Measurements from ENCODE around the gene SEC63.

The SEC63 gene

GRCh38 chr6:107849325-107849724, 108.7 kb downstream of the SEC63 start:
- WGBS, result 89% methylated on average over 6 of the region's 6 CpGs
- Histone ChIP-seq H3K4me1 (ENCODE audit: insufficient read depth, low read length) (peaks cover 4% of the 10 kb centered on the region; the same call in 1 of the 2 replicates), H3K9ac (ENCODE audit: low read depth, low read length) (no peak overlapping the region), H3K27me3 (ENCODE audit: insufficient read depth, low read length) (peaks cover 20% of the 10 kb centered on the region), H3K4me3 (ENCODE audit: low read length) (no peak overlapping the region), H3K27ac (ENCODE audit: low read depth, low read length) (no peak overlapping the region), H3K9me3 (ENCODE audit: insufficient read depth, low read depth, low read length) (no peaks in the 10 kb centered on the region), H3K36me3 (ENCODE audit: insufficient read depth, low read length) (no peaks in the 10 kb centered on the region)

- peak overlapping the region; percentile 66 for H3K4me3 ChIP-seq (ENCODE audit: low read length)
- peak overlapping the region; percentile 54 for H3K9ac ChIP-seq (ENCODE audit: low read depth, low read length)
- H3K9me3 ChIP-seq (ENCODE audit: insufficient read depth, low read depth, low read length), result no peaks in the 10 kb centered on the region
- no peak overlapping the region for H3K27ac ChIP-seq (ENCODE audit: low read depth, low read length)
- H3K36me3 ChIP-seq (ENCODE audit: insufficient read depth, low read length), result no peaks in the 10 kb centered on the region
- peaks cover 4% of the 10 kb centered on the region; the same call in 1 of the 2 replicates for H3K4me1 ChIP-seq (ENCODE audit: insufficient read depth, low read length)
- WGBS, result 3% methylated on average over 52 of the region's 52 CpGs
- peaks cover 20% of the 10 kb centered on the region for H3K27me3 ChIP-seq (ENCODE audit: insufficient read depth, low read length)
Measured at GRCh38 chr6:107847844-107848802, 109.9 kb downstream of the SEC63 start.

- H3K27ac ChIP-seq (ENCODE audit: low read depth, low read length), result no peak overlapping the region
- H3K27me3 ChIP-seq (ENCODE audit: insufficient read depth, low read length), result peaks cover 20% of the 10 kb centered on the region
- H3K4me3 ChIP-seq (ENCODE audit: low read length), result no peak overlapping the region
- H3K36me3 ChIP-seq (ENCODE audit: insufficient read depth, low read length), result no peaks in the 10 kb centered on the region
- 60% methylated on average over 4 of the region's 4 CpGs for WGBS
- H3K9ac ChIP-seq (ENCODE audit: low read depth, low read length), result no peak overlapping the region
- peaks cover 4% of the 10 kb centered on the region; the same call in 1 of the 2 replicates for H3K4me1 ChIP-seq (ENCODE audit: insufficient read depth, low read length)
- H3K9me3 ChIP-seq (ENCODE audit: insufficient read depth, low read depth, low read length), result no peaks in the 10 kb centered on the region
Measured at GRCh38 chr6:107846262-107846795, 111.7 kb downstream of the SEC63 start.

- Histone ChIP-seq H3K4me3 (ENCODE audit: low read length) (no peak overlapping the region), H3K9me3 (ENCODE audit: insufficient read depth, low read depth, low read length) (no peaks in the 10 kb centered on the region), H3K36me3 (ENCODE audit: insufficient read depth, low read length) (no peaks in the 10 kb centered on the region), H3K27ac (ENCODE audit: low read depth, low read length) (no peak overlapping the region), H3K9ac (ENCODE audit: low read depth, low read length) (no peak overlapping the region), H3K27me3 (ENCODE audit: insufficient read depth, low read length) (peaks cover 20% of the 10 kb centered on the region), H3K4me1 (ENCODE audit: insufficient read depth, low read length) (peaks cover 4% of the 10 kb centered on the region; the same call in 1 of the 2 replicates)
- 96% methylated on average over 7 of the region's 7 CpGs for WGBS
Measured at GRCh38 chr6:107845777-107846176, 112.2 kb downstream of the SEC63 start.

GRCh38 chr6:107843400-107843799, 114.6 kb downstream of the SEC63 start:
- H3K27me3 ChIP-seq (ENCODE audit: insufficient read depth, low read length), result peaks cover 10% of the 10 kb centered on the region
- WGBS, result 88% methylated on average over 4 of the region's 4 CpGs
- H3K36me3 ChIP-seq (ENCODE audit: insufficient read depth, low read length), result no peaks in the 10 kb centered on the region
- H3K27ac ChIP-seq (ENCODE audit: low read depth, low read length), result no peak overlapping the region
- no peak overlapping the region for H3K4me3 ChIP-seq (ENCODE audit: low read length)
- H3K9ac ChIP-seq (ENCODE audit: low read depth, low read length), result no peak overlapping the region
- no peaks in the 10 kb centered on the region; the same call in 1 of the 2 replicates for H3K4me1 ChIP-seq (ENCODE audit: insufficient read depth, low read length)
- H3K9me3 ChIP-seq (ENCODE audit: insufficient read depth, low read depth, low read length), result no peaks in the 10 kb centered on the region

- Histone ChIP-seq H3K4me3 (ENCODE audit: low read length) (no peak overlapping the region), H3K27ac (ENCODE audit: low read depth, low read length) (no peak overlapping the region), H3K27me3 (ENCODE audit: insufficient read depth, low read length) (no peaks in the 10 kb centered on the region), H3K9ac (ENCODE audit: low read depth, low read length) (no peak overlapping the region), H3K36me3 (ENCODE audit: insufficient read depth, low read length) (no peaks in the 10 kb centered on the region), H3K4me1 (ENCODE audit: insufficient read depth, low read length) (no peaks in the 10 kb centered on the region), H3K9me3 (ENCODE audit: insufficient read depth, low read depth, low read length) (no peaks in the 10 kb centered on the region)
- 71% methylated on average over 5 of the region's 5 CpGs for WGBS
Measured at GRCh38 chr6:107841275-107841670, 116.7 kb downstream of the SEC63 start.

GRCh38 chr6:107840636-107841274, 117.3 kb downstream of the SEC63 start:
- Histone ChIP-seq H3K4me3 (ENCODE audit: low read length) (no peak overlapping the region), H3K36me3 (ENCODE audit: insufficient read depth, low read length) (no peaks in the 10 kb centered on the region), H3K27ac (ENCODE audit: low read depth, low read length) (no peak overlapping the region), H3K9me3 (ENCODE audit: insufficient read depth, low read depth, low read length) (no peaks in the 10 kb centered on the region), H3K9ac (ENCODE audit: low read depth, low read length) (no peak overlapping the region), H3K4me1 (ENCODE audit: insufficient read depth, low read length) (no peaks in the 10 kb centered on the region), H3K27me3 (ENCODE audit: insufficient read depth, low read length) (no peaks in the 10 kb centered on the region)
- WGBS, result 84% methylated on average over 2 of the region's 3 CpGs

- no peak overlapping the region for H3K4me3 ChIP-seq (ENCODE audit: low read length)
- 94% methylated on average over 7 of the region's 7 CpGs for WGBS
- H3K27me3 ChIP-seq (ENCODE audit: insufficient read depth, low read length), result no peaks in the 10 kb centered on the region
- no peaks in the 10 kb centered on the region for H3K9me3 ChIP-seq (ENCODE audit: insufficient read depth, low read depth, low read length)
- H3K27ac ChIP-seq (ENCODE audit: low read depth, low read length), result no peak overlapping the region
- no peaks in the 10 kb centered on the region for H3K4me1 ChIP-seq (ENCODE audit: insufficient read depth, low read length)
- no peak overlapping the region for H3K9ac ChIP-seq (ENCODE audit: low read depth, low read length)
- H3K36me3 ChIP-seq (ENCODE audit: insufficient read depth, low read length), result no peaks in the 10 kb centered on the region
Measured at GRCh38 chr6:107833136-107833535, 124.9 kb downstream of the SEC63 start.

- no peaks in the 10 kb centered on the region for H3K27me3 ChIP-seq (ENCODE audit: insufficient read depth, low read length)
- no peak overlapping the region for H3K4me3 ChIP-seq (ENCODE audit: low read length)
- no peaks in the 10 kb centered on the region for H3K36me3 ChIP-seq (ENCODE audit: insufficient read depth, low read length)
- H3K27ac ChIP-seq (ENCODE audit: low read depth, low read length), result no peak overlapping the region
- no peak overlapping the region for H3K9ac ChIP-seq (ENCODE audit: low read depth, low read length)
- H3K9me3 ChIP-seq (ENCODE audit: insufficient read depth, low read depth, low read length), result no peaks in the 10 kb centered on the region
- H3K4me1 ChIP-seq (ENCODE audit: insufficient read depth, low read length), result no peaks in the 10 kb centered on the region
- 92% methylated on average over 10 of the region's 10 CpGs for WGBS
Measured at GRCh38 chr6:107832151-107833056, 125.6 kb downstream of the SEC63 start.

- no peaks in the 10 kb centered on the region for H3K36me3 ChIP-seq (ENCODE audit: insufficient read depth, low read length)
- no peak overlapping the region for H3K27ac ChIP-seq (ENCODE audit: low read depth, low read length)
- H3K4me1 ChIP-seq (ENCODE audit: insufficient read depth, low read length), result no peaks in the 10 kb centered on the region
- no peaks in the 10 kb centered on the region for H3K27me3 ChIP-seq (ENCODE audit: insufficient read depth, low read length)
- 93% methylated on average over 2 of the region's 2 CpGs for WGBS
- no peak overlapping the region for H3K4me3 ChIP-seq (ENCODE audit: low read length)
- no peaks in the 10 kb centered on the region for H3K9me3 ChIP-seq (ENCODE audit: insufficient read depth, low read depth, low read length)
- no peak overlapping the region for H3K9ac ChIP-seq (ENCODE audit: low read depth, low read length)
Measured at GRCh38 chr6:107830060-107830459, 127.9 kb downstream of the SEC63 start.
